Measurements from ENCODE around the gene SIX3. TPM values are rescaled to one million over a fixed set of nuclear protein-coding genes. Genes with fewer than 3 reads are reported as not detected.

SIX3 gene
- total RNA-seq, 1 experiment from 2014 or later = 0.56 TPM

DNA sequence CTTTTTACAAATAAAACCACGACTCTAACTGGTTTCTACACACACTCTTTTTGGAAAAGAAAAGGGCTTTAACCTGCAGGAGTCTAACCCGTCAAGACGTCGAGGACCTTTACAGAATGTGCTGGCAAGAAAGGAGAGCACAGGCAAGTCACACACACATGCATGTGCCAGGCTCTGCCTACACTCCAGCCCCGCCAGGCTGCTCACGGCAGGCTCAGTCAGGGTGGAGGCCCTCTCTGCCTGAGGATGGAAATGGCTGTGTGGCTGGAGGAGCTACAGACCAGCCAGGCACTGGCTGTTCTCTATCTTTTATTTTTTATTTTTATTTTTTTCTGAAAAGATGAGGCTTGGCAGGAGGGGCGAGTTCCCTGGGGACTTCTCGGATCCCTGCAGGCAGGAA is 10.2 kb downstream of the SIX3 start:
- no peaks in the 10 kb centered on the region for H3K4me1 ChIP-seq (ENCODE audit: insufficient read depth, low read length, poor library complexity, severe bottlenecking)
- no peak overlapping the region for H3K4me3 ChIP-seq (ENCODE audit: low read depth, low read length, poor library complexity, severe bottlenecking)
- no peaks in the 10 kb centered on the region for H3K9me3 ChIP-seq (ENCODE audit: low read depth, low read length, poor library complexity, severe bottlenecking)
- H3K36me3 ChIP-seq (ENCODE audit: insufficient read depth, low read length, poor library complexity, severe bottlenecking) = no peaks in the 10 kb centered on the region
- ChIA-PET CTCF (interaction anchor here (1.5 kb wide), 1 partner anchor 472 kb away, joined by 6 read pairs; no protein-coding TSS in a partner anchor), POLR2A (ENCODE audit: low non-redundant PET) (no interaction called here)
- intact Hi-C loops (cut with micrococcal nuclease; ENCODE audit: unreplicated experiment) = loop anchor here (5.0 to 10.0 kb wide), 2 partner anchors 704 to 1077 kb away; no protein-coding TSS in a partner anchor
- no TSS peak for BruUV-seq (replicated peaks)
- H3K27ac ChIP-seq (ENCODE audit: low read depth, low read length, poor library complexity, severe bottlenecking) = no peak overlapping the region
- TF ChIP-seq, protein P1, sequence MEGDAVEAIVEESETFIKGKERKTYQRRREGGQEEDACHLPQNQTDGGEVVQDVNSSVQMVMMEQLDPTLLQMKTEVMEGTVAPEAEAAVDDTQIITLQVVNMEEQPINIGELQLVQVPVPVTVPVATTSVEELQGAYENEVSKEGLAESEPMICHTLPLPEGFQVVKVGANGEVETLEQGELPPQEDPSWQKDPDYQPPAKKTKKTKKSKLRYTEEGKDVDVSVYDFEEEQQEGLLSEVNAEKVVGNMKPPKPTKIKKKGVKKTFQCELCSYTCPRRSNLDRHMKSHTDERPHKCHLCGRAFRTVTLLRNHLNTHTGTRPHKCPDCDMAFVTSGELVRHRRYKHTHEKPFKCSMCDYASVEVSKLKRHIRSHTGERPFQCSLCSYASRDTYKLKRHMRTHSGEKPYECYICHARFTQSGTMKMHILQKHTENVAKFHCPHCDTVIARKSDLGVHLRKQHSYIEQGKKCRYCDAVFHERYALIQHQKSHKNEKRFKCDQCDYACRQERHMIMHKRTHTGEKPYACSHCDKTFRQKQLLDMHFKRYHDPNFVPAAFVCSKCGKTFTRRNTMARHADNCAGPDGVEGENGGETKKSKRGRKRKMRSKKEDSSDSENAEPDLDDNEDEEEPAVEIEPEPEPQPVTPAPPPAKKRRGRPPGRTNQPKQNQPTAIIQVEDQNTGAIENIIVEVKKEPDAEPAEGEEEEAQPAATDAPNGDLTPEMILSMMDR (conservative IDR thresholded peaks at IDR 0.05; ENCODE audit: low read depth, low read length) = no peak
- TF ChIP-seq EZH2 (IDR thresholded peaks at IDR 0.05; ENCODE audit: borderline replicate concordance, low read depth, low read length, poor library complexity, severe bottlenecking) = no peak
- no peak for DNase-seq (ENCODE audit: low spot score)
- H3K27me3 ChIP-seq (replicated peaks; ENCODE audit: insufficient read depth, low read depth, low read length, poor library complexity) = peaks cover 36% of the 10 kb centered on the region

DNA sequence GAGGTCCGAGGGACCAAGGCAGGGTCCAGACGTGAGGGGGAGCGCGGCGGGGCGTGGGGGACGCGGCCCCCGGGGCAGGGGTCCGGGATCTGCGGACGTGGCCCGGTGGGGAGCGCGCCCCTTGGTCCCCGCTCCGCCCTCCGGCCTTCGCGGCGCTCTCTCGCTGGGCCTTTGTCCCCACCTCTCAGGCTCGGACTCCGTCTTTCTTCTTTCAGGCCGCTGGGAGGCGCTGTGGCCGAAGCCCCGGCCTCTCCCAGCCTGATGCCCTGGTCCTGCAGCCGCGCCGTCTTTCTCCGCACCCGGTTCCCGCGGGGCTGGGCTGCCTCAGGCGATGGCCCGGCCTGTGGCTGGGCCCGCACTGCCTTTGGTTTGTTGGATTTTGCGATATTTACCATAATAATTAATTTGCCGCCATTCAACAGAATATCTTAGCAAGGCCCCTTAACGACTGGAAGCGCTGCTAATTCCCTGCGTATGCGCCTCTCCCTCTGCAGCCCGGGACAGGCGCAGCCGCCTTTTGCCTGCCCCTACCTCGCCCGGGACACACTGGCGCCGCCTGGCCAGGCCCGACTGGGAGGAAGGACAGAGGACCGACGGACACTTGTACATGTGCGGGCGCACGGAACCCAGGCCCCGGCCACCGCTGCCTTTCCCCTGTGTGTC is 10.8 kb downstream of the SIX3 start:
- Histone ChIP-seq H3K36me3 (ENCODE audit: insufficient read depth, low read length, poor library complexity, severe bottlenecking) (no peaks in the 10 kb centered on the region), H3K27ac (ENCODE audit: low read depth, low read length, poor library complexity, severe bottlenecking) (no peak overlapping the region), H3K27me3 (replicated peaks; ENCODE audit: insufficient read depth, low read depth, low read length, poor library complexity) (peaks cover 37% of the 10 kb centered on the region), H3K4me3 (ENCODE audit: low read depth, low read length, poor library complexity, severe bottlenecking) (peak overlapping the region; percentile 36), H3K9me3 (ENCODE audit: low read depth, low read length, poor library complexity, severe bottlenecking) (no peaks in the 10 kb centered on the region), H3K4me1 (ENCODE audit: insufficient read depth, low read length, poor library complexity, severe bottlenecking) (no peaks in the 10 kb centered on the region)
- DNase-seq (ENCODE audit: low spot score) = peak; percentile 79
- no TSS peak for BruUV-seq (replicated peaks)
- TF ChIP-seq EZH2 (IDR thresholded peaks at IDR 0.05; ENCODE audit: borderline replicate concordance, low read depth, low read length, poor library complexity, severe bottlenecking) = no peak
- TF ChIP-seq, protein P1 (conservative IDR thresholded peaks at IDR 0.05; ENCODE audit: low read depth, low read length) = peak; percentile 86
- intact Hi-C loops (cut with micrococcal nuclease; ENCODE audit: unreplicated experiment) = loop anchor here (5.0 to 10.0 kb wide), 2 partner anchors 705 to 1077 kb away; no protein-coding TSS in a partner anchor
- ChIA-PET CTCF (interaction anchor here (0.6 to 1.5 kb wide), 2 partner anchors 437 to 473 kb away, joined by 3 to 6 read pairs; no protein-coding TSS in a partner anchor), POLR2A (ENCODE audit: low non-redundant PET) (no interaction called here)

DNA sequence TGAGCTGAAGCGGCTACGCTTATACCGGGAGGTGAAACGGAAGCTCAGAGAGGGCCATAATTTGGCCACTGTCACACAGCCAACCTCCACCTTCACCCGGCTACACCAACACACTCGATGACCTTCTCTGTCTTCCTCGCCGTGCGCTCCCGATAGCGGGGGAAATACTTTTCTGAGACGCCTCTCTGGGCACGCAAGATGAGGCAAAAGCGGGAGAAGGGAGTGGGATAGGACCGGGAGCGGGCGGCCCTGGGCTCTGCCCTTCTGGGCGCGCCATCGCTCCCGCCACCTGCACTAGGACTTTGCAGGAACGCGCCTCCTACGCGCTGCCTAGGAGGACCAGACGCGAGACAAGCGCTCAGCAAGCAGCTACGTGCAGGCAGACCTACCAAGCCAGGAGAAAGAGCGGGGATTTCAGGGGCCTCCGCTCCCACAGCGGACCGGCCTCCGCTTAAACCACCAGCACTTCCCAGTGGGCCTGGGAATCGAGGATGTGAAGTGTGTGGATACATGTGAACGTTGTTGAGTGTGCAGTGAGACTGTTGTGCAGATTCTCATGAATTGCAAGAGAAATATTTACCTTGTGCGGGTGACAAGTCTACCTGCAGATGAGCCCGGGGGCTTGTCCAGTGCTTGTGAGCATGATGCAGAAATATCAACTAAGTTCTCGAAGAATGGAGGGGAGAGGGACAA is 11.4 kb downstream of the SIX3 start:
- BruUV-seq (replicated peaks) = no TSS peak
- CTCF ChIA-PET = interaction anchor here (0.6 kb wide), 1 partner anchor 437 kb away, joined by 3 read pairs; no protein-coding TSS in a partner anchor
- no peaks in the 10 kb centered on the region for H3K4me1 ChIP-seq (ENCODE audit: insufficient read depth, low read length, poor library complexity, severe bottlenecking)
- H3K36me3 ChIP-seq (ENCODE audit: insufficient read depth, low read length, poor library complexity, severe bottlenecking) = no peaks in the 10 kb centered on the region
- DNase-seq (ENCODE audit: low spot score) = no peak
- peaks cover 37% of the 10 kb centered on the region for H3K27me3 ChIP-seq (replicated peaks; ENCODE audit: insufficient read depth, low read depth, low read length, poor library complexity)
- peak overlapping the region; percentile 36 for H3K4me3 ChIP-seq (ENCODE audit: low read depth, low read length, poor library complexity, severe bottlenecking)
- H3K9me3 ChIP-seq (ENCODE audit: low read depth, low read length, poor library complexity, severe bottlenecking) = no peaks in the 10 kb centered on the region
- intact Hi-C loops (cut with micrococcal nuclease; ENCODE audit: unreplicated experiment) = loop anchor here (5.0 to 10.0 kb wide), 2 partner anchors 706 to 1078 kb away; no protein-coding TSS in a partner anchor
- POLR2A ChIA-PET (ENCODE audit: low non-redundant PET) = no interaction called here
- TF ChIP-seq, protein P1 (conservative IDR thresholded peaks at IDR 0.05; ENCODE audit: low read depth, low read length) = no peak
- no peak for TF ChIP-seq EZH2 (IDR thresholded peaks at IDR 0.05; ENCODE audit: borderline replicate concordance, low read depth, low read length, poor library complexity, severe bottlenecking)
- H3K27ac ChIP-seq (ENCODE audit: low read depth, low read length, poor library complexity, severe bottlenecking) = no peak overlapping the region

Measured in A673 (cell line).